Measurements from ENCODE around the gene ENOX1. TPM values are rescaled to one million over a fixed set of nuclear protein-coding genes. Genes with fewer than 3 reads are reported as not detected.

Gene ENOX1
- total and polyA plus RNA-seq, 2 of the 8 experiments (the other 6 are each of a cell fraction or from before 2014, with no cell fraction given) = 0.23 to 0.37 TPM

- POLR2A ChIA-PET (ENCODE audit: partially characterized antibody) = no interaction called here
- H3K14ac ChIP-seq (ENCODE audit: insufficient read length) = no peak overlapping the region
- no peaks in the 10 kb centered on the region for H3K79me1 ChIP-seq (ENCODE audit: low read depth, low read length)
- no peak overlapping the region for H2BK5ac ChIP-seq (ENCODE audit: low read depth, low read length)
- H4K5ac ChIP-seq (ENCODE audit: insufficient read length, low read depth, low read length) = no peak overlapping the region
- H3K36me3 ChIP-seq (ENCODE audit: control insufficient read depth in 2 of 4, insufficient read depth in 4 of 4, low read length in 3 of 4) = no peaks in the 10 kb centered on the region
- H3K18ac ChIP-seq (ENCODE audit: extremely low read depth, low read length) = no peak overlapping the region
- 97% methylated on average over 4 of the region's 4 CpGs; no CpG with 5 or more reads in 1 of the 2 experiments for WGBS, 2 experiments (ENCODE audit: extremely low coverage in 1 of 2, insufficient coverage in 1 of 2, insufficient read length in 1 of 2, insufficient replicate concordance in 2 of 2, low coverage in 1 of 2, low lambda C conversion rate in 2 of 2, missing lambda C conversion rate in 1 of 2)
- H3K4me2 ChIP-seq (ENCODE audit: insufficient read depth in 1 of 2, low read depth in 2 of 2, low read length in 2 of 2) = no peak overlapping the region
- no peak overlapping the region for H2BK120ac ChIP-seq (replicated peaks; ENCODE audit: low read depth, low read length)
- no peak for TF ChIP-seq SIRT6 (IDR thresholded peaks at IDR 0.05; ENCODE audit: low read length)
- no peak for TF ChIP-seq FOSL1 (IDR thresholded peaks at IDR 0.05; ENCODE audit: insufficient read depth, low read depth, low read length)
- no peak for TF ChIP-seq CHD2 (IDR thresholded peaks at IDR 0.05; ENCODE audit: low read length)
- TF ChIP-seq ATF2 (IDR thresholded peaks at IDR 0.05; ENCODE audit: low read length) = no peak
- no peak for TF ChIP-seq MAFK (IDR thresholded peaks at IDR 0.05; ENCODE audit: low read depth, low read length)
- no peak for TF ChIP-seq KDM1A (IDR thresholded peaks at IDR 0.05; ENCODE audit: borderline replicate concordance, low read length)
- TF ChIP-seq YY1 (IDR thresholded peaks at IDR 0.05; ENCODE audit: low read depth, low read length) = no peak
- no peak for TF ChIP-seq TAF7 (optimal IDR thresholded peaks at IDR 0.05; ENCODE audit: borderline replicate concordance, low read depth, low read length)
- no peak for TF ChIP-seq POU5F1 (IDR thresholded peaks at IDR 0.05; ENCODE audit: low read depth, low read length)
- no peak for TF ChIP-seq RXRA (IDR thresholded peaks at IDR 0.05; ENCODE audit: insufficient read depth, low read depth, low read length)
- no peak for TF ChIP-seq NRF1 (IDR thresholded peaks at IDR 0.05; ENCODE audit: low read depth, low read length)
- no peak overlapping the region for H4K8ac ChIP-seq (ENCODE audit: extremely low read depth, insufficient read depth, low read length)
- H2AFZ ChIP-seq (ENCODE audit: low read length) = no peak overlapping the region
- no peaks in the 10 kb centered on the region for H3K9me3 ChIP-seq (ENCODE audit: insufficient read depth in 2 of 2, low read depth in 1 of 2, low read length in 1 of 2)
- no peak overlapping the region for H2AK5ac ChIP-seq (ENCODE audit: low read depth, low read length)
- H3K9ac ChIP-seq (replicated peaks in 1 of 4; ENCODE audit: extremely low read depth in 1 of 4, low read depth in 3 of 4, low read length in 3 of 4) = no peak overlapping the region
- H2BK15ac ChIP-seq (ENCODE audit: low read length) = no peak overlapping the region
- H3K56ac ChIP-seq (replicated peaks; ENCODE audit: insufficient read length, low read depth, low read length) = no peak overlapping the region
- H3K4me1 ChIP-seq (replicated peaks in 1 of 4; ENCODE audit: control insufficient read depth in 3 of 4, insufficient read depth in 4 of 4, low read length in 3 of 4) = no peaks in the 10 kb centered on the region
- no peak overlapping the region for H3K27ac ChIP-seq (ENCODE audit: low read depth, low read length)
- no peaks in the 10 kb centered on the region for H3K23me2 ChIP-seq (ENCODE audit: low read depth, low read length)
- H3K4me3 ChIP-seq (ENCODE audit: extremely low read depth in 1 of 4, insufficient read depth in 2 of 4, low read depth in 3 of 4, low read length in 4 of 4) = no peak overlapping the region
- no peaks in the 10 kb centered on the region for H4K20me1 ChIP-seq (replicated peaks in 1 of 2; ENCODE audit: control insufficient read depth in 1 of 2, insufficient read depth in 2 of 2, low read length in 2 of 2)
- CTCF ChIA-PET (ENCODE audit: partially characterized antibody) = interaction anchor here (0.6 kb wide), 1 partner anchor 17 kb away, joined by 3 read pairs; no protein-coding TSS in a partner anchor
- FAIRE-seq (no peak), DNase-seq (ENCODE audit: low read depth in 1 of 2, low spot score in 2 of 2) (no peak)
- H3K4ac ChIP-seq (replicated peaks; ENCODE audit: insufficient read length, low read depth, low read length) = no peak overlapping the region
- H3K27me3 ChIP-seq (replicated peaks in 1 of 4; ENCODE audit: control insufficient read depth in 3 of 4, extremely low read depth in 1 of 4, insufficient read depth in 3 of 4, low read length in 3 of 4) = no peaks in the 10 kb centered on the region
- H2BK12ac ChIP-seq (ENCODE audit: low read depth, low read length) = no peak overlapping the region
- no peaks in the 10 kb centered on the region for H3K79me2 ChIP-seq (ENCODE audit: control insufficient read depth in 1 of 2, insufficient read depth in 2 of 2, low read length in 2 of 2)
- no peak overlapping the region for H4K91ac ChIP-seq (replicated peaks; ENCODE audit: insufficient read length, low read length)
- no peak overlapping the region for H3K23ac ChIP-seq (ENCODE audit: insufficient read length)
- H2BK20ac ChIP-seq (ENCODE audit: low read length) = no peak overlapping the region
Observed at GRCh38 chr13:43214124-43214523, 572.6 kb downstream of the ENOX1 start.

Measured in H1 (cell line).